Activated CD4-positive, alpha-beta T cell treated with anti-CD3 and anti-CD28 coated beads, Interleukin-2, amount 50 U/mL, for 24 hours (primary cell): Measurements from ENCODE around the gene ZNF416.

ENCODE experiments used
- DNase-seq, 2 donors: peaks; one replicate each; pipeline ENCODE4 v3.0.0-alpha.2; 2020; ENCODE audit warnings: low read depth in 1 of 2, low spot score in 1 of 2

Gene ZNF416

GRCh38 chr19:57559404-57560025 is 19.2 kb downstream of the ZNF416 start, which contains the start of gene ZNF550:
TSS of gene ZNF550 (minus strand) at chr19:57559863. CDS start at chr19:57559682, 181 bp downstream.
- DNase-seq = peak; percentile 74 to 84

DNA sequence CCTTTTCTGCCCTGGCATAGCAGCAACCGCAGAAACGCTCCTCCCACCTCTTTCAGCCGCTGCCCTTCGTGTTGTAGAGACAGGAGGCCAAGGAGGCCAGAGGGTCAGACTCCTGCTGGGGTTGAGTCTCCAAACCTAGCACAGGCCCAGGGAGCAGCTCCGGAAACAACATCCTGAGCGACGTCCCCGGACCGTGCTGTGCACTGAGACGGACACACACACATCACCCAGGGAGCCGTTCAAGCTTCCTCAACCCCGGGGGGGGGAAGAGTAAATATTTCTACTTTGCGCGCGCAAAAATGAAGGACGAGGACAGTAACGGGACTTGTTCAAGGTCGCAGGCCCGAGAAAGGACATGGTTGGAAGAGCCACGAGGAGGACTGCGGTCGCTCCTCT is 19.7 kb downstream of the ZNF416 start:
- DNase-seq = peak in 1 of 2 donors; percentile 3

DNA sequence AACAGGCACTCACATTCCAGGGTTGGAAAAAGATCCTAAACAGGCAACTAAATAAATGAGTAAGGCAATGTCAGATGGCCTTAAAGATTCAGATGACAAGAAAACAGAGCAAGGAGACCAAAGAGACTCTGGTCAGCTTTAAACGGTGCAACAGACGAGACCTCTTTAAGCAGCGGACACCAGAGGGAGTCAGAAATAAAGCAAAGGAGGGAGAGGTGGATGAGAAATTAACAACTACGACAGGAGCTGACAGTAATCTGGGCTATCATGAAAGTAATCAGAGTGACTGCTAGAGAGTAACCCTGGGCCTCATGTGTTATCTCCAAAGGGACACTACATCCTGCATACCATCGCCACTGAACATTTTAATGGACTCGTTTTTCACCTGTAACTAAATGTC is 20.2 kb downstream of the ZNF416 start:
- no peak for DNase-seq

DNA sequence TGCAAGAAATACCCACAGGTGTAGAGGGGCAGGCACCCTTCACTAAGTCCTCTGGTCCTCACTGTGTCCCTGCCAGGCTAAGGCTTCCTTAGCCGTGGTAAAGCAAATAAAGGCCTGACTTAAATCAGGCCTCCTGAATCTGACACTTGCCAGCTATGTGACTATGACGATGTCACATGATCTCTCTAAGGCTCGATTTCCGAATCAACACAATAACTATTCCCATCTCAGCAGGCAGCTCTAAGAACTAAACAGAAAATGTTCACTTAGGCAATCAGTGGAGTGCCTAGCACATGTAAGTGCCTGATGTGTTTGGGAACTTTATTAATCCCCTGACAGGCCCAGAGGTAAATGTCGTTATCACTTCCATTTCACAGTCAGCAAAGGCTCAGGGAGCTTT is 21.1 kb downstream of the ZNF416 start:
- no peak for DNase-seq

GRCh38 chr19:57552432-57552831 is 26.3 kb downstream of the ZNF416 start:
- DNase-seq = no peak

DNA sequence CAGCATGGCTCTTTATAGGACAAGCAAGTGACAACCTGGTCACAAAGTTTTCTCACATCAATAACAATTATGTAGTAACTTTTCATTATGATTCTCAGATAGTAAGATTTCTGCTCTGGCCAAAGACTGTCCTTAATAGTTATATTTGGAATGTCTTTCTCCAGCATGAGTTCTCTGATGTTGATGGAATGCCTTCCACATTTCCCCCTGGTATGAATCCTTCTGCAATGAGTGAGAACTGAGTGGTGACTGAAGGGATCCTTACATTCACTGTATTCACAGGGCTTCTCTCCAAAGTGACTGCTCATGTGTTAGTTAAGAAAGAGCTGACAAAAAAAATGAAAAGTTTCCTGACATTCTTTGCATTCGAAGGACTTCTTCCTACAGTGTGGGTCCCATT is 32.2 kb downstream of the ZNF416 start:
- no peak for DNase-seq

- no peak for DNase-seq
These were observed 40.7 kb downstream of the ZNF416 start for GRCh38 chr19:57537953-57538547.

DNA sequence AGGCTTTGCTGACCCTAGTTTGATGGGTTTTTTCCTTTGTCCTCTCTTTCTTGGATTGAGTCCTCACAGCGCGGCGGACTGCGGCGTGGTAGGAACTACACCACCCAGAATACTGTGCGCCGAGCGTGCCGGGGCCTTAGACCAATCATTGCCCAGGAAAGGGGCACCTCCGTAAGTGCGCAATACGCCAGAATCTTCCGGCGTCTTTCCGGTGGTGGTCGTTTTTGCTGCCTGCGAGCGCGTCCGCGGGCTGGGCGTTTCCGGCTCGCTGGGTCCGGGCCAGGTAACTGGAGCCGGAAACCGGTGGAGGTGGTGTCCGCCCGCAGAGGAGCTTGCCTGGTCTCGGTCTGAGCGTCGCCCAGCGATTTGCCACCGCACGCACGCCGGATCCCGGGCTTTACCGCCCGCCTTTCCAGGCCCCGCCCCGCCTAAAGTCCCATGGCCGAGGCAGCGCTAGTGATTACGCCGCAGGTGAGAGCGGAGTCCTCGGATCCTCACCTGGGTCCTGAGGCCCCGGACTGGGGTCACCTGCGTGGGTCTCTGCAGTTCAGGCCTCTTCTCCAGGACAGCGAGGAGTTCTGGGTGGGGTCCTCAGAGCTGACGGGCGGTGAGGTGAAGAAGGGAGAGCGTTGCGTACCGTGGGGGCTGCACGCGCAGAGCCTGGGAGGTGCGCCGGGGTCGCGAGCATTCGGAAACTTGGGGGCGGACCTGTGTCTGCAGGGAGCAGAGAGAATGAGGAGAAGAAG is 51.4 kb downstream of the ZNF416 start, which contains the start of gene ZNF549:
Gene ZNF549 (plus strand): TSS at position 221 of the 746 bp plus-strand sequence. CDS start 218 bp downstream, at position 439.
- DNase-seq = peak; percentile 71 to 88
